GM21717 (cell line): Measurements from ENCODE around the gene CABP7.

Source experiments
- ATAC-seq: cut with Tn5 transposase; IDR thresholded peaks from one replicate; pipeline ENCODE4 v1.9.1; 2021; ENCODE audit warnings: mild to moderate bottlenecking, moderate library complexity; ENCODE audit not compliant: unreplicated experiment

Gene CABP7

DNA sequence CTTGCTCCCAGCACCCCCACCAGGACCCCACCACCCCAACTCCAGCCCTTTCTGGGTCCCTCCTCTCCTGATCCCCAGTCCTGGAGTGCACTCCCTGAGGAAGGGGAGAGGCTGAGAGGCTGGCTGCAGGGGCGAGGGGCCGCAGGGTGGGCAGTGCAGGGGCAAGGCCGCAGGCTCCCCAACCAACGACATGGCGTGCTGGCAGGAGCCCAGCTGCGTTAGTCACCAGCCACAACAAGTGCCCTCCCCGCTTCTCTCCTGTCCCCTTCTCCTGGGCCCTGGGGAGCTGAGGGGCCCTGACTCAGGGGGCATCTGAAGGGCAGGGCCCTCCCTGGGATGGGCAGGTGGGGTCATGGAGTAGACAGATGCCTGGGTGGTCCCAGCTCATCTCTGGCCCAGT lies 2.3 kb downstream of the CABP7 start:
- no peak for ATAC-seq

GRCh38 chr22:29722587-29722986 lies 2.8 kb downstream of the CABP7 start:
- no peak for ATAC-seq

- no peak for ATAC-seq
Measured at GRCh38 chr22:29723766-29724165, 4.0 kb downstream of the CABP7 start.

DNA sequence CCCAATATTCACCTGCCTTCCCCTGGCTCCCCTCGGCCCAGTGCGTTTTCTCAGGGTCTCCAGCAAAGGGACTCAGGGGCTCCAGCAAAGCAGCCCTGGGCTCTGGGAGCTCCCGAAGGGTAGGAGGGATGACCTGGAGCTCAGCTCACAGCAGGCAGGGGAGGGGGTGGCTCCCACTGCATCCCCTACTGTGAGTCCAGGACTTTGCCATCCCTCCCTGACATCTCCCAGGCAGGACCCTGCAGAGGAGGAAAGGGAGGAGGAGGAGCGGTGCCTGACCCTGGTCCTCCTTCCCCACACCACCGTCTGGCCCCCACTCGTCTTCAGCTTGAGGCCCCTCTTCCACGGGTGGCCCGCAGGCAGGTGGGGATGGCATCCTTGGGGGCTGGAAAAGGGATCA lies 5.0 kb downstream of the CABP7 start:
- no peak for ATAC-seq

GRCh38 chr22:29726106-29726505 lies 6.3 kb downstream of the CABP7 start:
- no peak for ATAC-seq

DNA sequence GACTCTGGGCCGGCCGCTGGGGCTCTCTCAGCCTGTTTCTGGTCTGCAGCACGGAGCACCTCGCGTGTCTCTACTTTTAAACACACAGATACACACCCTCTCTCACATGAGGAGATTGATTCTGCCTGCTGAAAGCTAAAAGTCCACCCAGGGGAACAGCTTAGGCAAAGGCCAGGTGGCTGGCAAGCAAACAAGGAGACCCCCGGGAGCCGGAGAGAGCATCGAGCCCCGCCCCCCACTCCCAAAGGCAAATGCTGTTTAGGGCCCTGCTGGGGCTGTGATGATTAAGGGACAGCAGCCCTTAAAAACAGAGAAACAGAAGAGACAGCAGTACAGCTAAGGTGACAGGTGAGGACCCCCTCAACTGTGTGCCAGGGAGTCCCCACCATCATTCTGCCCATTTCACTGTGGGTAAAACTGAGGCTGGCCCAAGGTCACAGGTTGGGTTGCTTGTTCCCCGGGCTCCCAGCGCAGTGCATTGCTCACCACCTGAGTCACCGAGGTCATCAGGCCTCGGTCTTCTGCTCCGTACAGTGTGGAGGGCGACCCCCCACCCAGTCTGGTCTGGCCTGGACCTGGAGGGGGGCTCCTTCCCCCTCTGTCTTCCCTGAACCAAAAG lies 6.8 kb downstream of the CABP7 start:
- no peak for ATAC-seq

DNA sequence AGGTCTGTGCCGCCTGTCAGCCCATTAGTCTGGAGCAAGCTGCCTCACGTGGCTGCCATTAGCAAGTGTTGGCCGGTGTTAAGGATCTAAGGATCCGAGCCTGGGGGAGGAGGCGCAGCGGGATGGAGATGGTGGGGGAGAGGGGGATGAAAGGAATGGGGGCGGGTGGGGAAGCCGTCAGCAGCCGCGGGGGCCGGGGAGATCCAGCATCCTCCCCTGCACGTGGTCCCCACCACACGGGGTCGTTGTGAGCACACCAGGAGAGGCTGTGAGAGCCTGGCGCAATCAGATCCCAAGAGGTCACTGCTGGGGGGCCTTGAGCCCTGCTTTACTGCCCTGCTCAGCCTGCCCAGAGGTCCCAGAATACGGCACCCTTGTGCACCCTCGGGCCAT lies 7.3 kb downstream of the CABP7 start:
- ATAC-seq = no peak

GRCh38 chr22:29729161-29729560 lies 9.4 kb downstream of the CABP7 start:
- no peak for ATAC-seq

DNA sequence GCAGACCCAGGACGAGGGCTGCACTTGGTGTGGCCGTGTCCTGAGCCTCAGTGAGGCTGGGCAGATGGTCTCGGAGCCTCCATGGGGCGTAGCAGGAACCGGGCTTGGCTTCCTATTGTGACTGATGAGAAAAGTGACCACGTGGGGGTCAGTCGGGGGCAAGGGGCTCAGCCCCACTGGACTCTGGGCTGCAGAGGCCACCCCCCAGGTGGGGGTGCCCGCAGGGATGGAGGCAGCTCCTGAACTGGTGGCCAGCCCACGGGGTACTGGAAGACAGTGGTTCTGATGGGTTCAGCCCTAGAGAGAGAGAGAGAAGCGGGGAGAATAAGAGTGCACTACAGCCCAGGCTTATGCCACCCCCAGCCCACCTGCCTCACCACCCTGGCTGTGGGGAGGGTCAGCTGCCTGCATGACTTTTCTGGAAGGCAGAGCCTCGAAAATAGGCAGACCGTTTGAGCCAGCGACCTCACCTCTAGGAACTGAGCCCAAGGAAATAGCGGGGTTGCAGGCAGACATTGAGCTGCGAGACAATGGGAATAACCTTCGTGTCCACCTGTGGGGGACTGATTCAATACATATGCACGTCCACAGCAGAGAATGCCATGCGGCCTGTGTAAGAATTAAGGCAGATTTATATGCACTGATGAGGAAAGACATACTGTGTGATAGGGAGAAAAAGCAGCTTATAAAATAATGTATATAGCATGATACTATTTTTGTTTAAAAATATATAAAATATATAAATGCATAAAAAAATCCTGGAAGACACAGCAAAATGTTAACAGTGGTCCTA lies 11.5 kb downstream of the CABP7 start:
- ATAC-seq = no peak

GRCh38 chr22:29732883-29733282 lies 13.1 kb downstream of the CABP7 start:
- no peak for ATAC-seq

DNA sequence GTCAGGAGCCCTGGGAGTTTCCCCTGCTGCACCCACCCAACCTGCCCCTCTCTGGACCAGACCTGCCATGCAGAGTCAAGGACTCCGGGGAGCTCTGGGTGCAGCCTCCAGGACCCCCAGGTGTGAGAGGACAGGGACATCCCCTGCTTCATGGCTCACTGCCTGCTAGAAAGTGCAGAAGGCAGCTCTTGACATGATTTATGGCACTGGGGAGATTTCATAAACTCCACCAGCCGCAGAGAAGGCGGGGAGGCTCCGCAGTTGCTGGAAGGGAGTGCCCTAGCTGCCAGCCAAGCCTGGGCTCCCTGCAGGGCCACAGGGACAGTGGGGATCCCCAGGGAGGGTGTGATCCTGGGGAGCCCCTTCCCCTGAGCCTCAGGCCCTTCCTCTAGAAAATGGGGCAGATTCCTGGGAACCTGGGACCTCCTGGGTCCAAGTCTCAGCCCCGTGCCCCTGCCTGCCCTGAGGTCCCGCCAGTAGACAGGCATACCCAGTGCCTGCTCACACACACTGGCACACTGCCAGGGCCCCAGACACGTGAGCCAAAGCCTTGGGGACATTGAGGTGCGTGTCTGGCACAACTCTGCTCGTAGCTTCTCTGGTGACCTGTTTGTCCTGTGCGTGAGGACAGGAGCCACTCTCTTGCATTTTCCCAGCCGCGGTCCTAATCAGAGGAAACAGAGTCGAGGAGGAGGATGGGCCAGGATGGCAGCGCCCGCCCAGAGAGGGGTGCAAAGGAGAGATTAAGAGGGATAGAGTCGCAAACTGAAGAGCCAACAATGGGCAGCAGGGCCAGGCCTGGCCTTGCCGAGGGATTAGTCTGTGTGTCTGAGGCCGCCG lies 13.8 kb downstream of the CABP7 start:
- no peak for ATAC-seq

- no peak for ATAC-seq
Measured at GRCh38 chr22:29734406-29734805, 14.6 kb downstream of the CABP7 start.

DNA sequence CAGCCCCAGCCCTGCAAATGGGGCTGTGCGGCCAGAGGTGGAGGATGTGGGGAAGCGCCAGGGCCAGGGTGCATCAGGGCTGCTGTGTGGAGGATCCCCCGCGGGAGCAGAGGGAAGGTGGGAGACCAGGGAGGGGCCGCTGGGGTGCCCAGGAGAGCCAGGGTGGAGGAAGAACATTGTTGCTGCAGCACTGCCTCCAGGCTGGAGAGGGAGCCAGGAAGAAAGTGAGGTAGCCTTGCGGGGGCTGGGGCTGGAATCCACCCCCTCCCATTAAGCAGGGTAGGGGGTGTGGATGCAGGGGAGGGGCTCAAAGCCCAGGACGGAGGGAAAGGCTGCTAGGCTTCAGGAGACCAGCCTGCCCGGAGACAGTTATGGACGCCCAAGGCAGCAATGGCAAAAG lies 15.0 kb downstream of the CABP7 start:
- no peak for ATAC-seq

DNA sequence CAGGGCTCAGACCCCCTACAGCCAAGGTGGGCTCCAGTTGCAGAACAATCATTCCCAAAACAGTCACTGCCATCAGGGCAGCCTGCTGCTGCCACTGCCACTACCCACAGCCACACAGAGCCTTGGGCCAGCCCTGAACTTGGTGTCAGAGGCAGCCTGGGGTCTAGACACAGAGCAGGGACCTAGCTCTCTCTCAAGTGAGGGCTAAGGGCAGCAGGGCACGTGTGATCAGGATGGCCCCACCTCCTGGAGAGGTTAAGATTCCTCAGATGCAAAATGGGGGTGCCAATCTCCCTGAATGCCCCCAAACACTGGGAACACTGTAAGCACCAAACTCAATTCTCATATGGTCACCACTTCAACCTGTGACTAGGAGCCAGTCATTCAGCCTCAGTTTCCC lies 15.6 kb downstream of the CABP7 start:
- ATAC-seq = no peak

DNA sequence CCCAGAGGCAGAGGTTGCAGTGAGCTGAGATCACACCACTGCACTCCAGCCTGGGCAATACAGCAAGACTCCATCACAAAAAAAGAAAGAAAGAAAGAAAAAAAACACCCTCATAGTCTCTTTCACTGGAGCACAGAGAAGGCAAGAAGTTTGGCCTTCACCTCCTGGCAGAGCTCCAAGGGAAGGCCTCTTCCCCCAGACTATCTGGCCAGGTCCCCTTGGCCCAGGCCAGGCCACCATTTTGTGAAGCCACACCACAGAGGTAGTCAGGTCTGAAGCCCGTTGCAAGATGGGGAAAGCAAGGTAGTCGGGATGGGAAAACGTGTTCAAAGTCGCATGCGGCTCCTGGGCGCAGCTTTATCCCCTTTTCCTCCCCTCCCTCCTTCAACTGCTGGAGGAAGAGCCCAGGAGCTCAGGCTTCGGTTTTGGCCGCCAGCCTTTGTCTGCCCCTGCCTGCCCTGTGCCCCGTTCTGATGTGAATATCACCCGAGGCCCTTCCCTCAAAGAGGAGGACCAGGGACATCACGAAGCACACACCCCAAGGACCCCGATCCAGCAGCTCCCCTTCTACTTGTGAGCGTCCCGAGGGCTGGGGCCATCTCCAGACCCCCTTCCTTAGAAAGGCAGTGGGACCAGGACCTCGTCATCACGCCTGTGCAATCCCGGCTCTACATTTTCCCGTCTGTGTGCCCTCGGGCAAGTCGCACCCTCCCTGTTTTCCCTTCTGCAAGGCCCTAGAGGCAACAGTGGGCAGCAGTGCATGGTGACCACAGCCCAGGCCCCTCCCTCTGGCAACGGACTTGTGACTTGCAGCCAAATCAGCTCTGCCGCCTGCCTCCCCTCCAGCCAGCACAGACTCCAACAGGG lies 17.7 kb downstream of the CABP7 start:
- ATAC-seq = no peak

DNA sequence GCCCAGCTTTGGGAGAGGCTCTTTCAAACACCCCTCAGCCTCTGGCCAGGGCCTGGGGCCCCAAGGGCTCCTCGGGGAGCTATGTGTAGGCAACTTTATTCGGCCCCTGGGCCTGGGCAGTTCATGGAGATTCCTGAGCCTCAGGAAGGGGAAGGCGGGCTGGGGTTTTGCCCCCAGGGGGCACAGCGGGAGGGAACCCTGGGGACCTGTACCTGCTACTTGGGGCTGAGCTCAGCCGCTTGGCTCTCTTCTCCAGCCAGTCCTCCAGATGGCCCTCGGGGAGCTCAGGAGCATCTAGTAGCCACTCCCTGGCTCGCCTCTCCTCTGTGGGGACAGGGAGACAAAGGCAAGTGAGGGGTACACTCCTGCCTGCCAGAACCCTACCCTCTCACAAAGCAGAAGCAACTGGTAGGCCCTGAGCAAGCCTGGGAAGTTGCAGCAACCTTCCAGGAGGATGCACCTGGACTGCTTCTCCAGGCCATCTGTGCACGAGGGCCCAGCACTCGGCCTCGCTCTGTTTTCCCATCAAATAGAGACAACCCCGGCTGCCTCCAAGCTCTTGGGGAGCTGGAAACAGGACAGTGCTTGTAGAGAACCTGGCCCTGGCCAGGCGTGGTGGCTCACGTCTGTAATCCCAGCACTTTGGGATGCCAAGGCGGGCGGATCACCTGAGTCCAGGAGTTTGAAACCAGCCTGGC lies 18.5 kb downstream of the CABP7 start:
- ATAC-seq = no peak

DNA sequence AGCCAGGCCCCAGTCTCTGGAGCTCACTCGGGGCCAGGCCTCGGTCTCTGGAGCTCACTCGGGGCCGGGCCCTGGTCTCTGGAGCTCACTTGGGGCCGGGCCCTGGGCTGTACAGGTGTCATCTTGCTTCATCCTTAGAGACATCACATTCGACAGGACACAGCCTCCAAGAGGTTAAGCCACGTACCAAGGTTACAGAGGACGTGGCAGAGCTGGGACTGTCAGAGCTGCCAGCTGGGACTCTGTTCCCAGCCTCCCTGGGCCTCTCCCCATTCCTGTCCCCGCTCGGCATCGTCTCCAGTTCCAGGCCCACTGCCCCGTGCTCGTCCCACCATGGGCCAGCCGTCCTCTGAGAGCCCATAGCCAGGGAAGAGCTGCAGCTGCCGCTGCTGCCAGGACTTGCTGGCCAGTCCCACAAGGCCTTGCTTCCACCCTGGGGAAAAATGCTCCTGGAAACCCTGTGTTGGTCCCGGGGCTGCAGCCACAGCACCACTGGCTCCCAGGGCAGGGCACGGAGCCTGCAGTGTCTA lies 19.6 kb downstream of the CABP7 start:
- ATAC-seq = no peak

DNA sequence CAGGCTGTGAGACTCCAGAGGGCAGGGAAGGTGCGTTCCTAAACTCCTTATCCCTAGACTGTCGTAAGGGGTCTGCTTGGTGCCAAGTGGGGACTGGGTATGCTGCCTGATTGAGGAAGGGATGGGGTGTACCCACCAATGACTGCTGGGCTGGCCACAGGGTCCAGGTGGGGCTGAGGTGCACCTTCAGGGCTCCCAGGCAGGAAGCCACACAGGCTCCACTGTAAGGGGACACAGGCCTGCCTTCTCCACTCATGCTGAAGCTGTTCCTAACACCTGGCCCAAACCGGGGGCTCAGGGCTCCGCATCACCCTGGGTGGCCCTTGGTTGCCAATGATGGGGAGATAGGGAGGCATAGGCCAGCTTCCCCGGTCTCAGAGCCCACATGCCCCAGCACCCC lies 20.4 kb downstream of the CABP7 start:
- ATAC-seq = no peak

GRCh38 chr22:29741926-29742325 lies 22.1 kb downstream of the CABP7 start:
- no peak for ATAC-seq

- no peak for ATAC-seq
Measured at GRCh38 chr22:29742326-29742725, 22.5 kb downstream of the CABP7 start.
